ENCODE measurements around the gene LRRC10.

LRRC10 gene, protein sequence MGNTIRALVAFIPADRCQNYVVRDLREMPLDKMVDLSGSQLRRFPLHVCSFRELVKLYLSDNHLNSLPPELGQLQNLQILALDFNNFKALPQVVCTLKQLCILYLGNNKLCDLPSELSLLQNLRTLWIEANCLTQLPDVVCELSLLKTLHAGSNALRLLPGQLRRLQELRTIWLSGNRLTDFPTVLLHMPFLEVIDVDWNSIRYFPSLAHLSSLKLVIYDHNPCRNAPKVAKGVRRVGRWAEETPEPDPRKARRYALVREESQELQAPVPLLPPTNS

DNA sequence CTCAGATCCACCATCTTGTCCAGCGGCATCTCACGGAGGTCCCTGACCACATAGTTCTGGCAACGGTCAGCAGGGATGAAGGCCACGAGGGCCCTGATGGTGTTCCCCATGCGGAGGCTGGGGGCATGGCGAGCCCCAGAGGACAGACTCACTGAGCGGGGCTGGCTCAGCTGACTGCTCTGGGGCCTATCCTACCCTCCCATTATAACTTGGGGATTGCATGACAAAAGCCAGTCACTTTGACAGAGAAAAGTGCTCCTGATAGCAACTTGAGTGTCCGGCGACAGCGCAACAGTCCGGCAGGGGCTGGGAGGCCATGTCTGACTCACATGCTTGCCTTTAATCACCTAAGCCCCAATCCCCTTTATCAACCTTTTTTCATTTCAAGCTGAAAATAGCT, at the start of gene LRRC10:
TSS of gene LRRC10 (minus strand) at position 179 of the 400 bp plus-strand sequence. CDS start at position 110, 69 bp downstream.
- no peaks in the 10 kb centered on the region for H3K4me1 ChIP-seq
- H3K9me3 ChIP-seq = no peaks in the 10 kb centered on the region
- H3K36me3 ChIP-seq (replicated peaks) = no peaks in the 10 kb centered on the region
- H3K27me3 ChIP-seq (ENCODE audit: low read depth) = peaks cover 4% of the 10 kb centered on the region; the same call in 1 of the 2 replicates
- no peak within 1 kb of the TSS for H3K4me3 ChIP-seq
- in situ Hi-C loops (cut with MboI; ENCODE audit: low sequenced_read_pairs) = no loop called here
- no peak for DNase-seq (ENCODE audit: low spot score in 2 of 2)

DNA sequence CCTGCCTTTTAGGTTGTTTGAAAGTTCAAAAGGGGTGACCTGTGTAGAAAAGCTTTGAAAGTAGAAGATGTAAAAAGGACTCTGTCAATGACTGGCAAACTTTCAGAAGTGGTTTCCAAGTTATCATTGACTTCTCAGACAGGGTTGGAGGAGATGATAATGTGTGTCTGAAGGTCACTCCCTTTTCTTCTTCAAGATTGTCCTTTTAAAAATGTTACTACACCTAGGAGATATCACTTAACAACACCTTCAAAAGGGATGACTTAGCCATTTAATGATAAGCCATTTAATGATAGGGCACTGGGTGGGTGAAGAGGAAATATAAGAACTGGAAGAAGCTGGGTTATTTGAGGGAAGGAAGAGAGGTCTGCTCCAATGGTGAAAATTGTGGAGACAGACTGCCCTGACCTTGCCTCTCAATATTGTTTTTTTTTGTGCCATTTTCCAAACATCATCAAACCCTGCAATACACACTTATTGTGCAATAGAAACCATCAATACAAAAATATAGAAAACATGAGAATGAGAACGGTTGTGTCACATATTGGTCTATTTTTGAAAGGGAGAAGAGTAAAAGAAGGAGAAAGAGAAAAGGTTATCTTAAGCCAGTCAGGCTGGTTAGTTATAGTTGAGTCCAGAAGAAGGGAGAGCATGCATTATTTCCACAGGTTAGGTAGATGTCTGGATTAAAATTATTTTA, 49.6 kb upstream of the LRRC10 start:
- no peaks in the 10 kb centered on the region for H3K36me3 ChIP-seq (replicated peaks)
- H3K27me3 ChIP-seq (ENCODE audit: low read depth) = peaks cover 52% of the 10 kb centered on the region
- in situ Hi-C loops (cut with MboI; ENCODE audit: low sequenced_read_pairs) = no loop called here
- no peaks in the 10 kb centered on the region for H3K9me3 ChIP-seq
- DNase-seq (ENCODE audit: low spot score in 2 of 2) = no peak
- peaks cover 16% of the 10 kb centered on the region for H3K4me1 ChIP-seq
- no peak overlapping the region for H3K4me3 ChIP-seq

DNA sequence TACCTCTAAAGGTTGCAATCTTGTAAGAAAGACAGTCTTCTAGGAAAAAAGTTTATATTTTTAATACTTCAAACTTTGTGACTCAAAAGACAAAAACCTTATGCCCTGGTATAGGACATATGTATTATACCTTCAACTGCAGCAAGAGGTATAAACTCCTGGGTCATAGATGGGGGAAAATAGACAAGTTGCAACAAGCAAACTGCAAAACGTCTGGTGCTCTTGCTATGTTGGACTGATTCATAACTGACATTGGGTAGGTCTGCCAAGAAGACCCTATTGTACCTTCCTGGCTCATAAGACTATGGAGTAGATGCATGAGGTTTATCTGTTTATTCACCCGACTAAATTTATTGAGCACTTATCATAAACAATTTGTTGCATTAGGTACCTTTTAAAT, 47.5 kb upstream of the LRRC10 start:
- Histone ChIP-seq H3K4me3 (no peak overlapping the region), H3K36me3 (replicated peaks) (no peaks in the 10 kb centered on the region), H3K9me3 (no peaks in the 10 kb centered on the region), H3K4me1 (peaks cover 6% of the 10 kb centered on the region), H3K27me3 (ENCODE audit: low read depth) (peaks cover 61% of the 10 kb centered on the region)
- in situ Hi-C loops (cut with MboI; ENCODE audit: low sequenced_read_pairs) = no loop called here
- no peak for DNase-seq (ENCODE audit: low spot score in 2 of 2)

DNA sequence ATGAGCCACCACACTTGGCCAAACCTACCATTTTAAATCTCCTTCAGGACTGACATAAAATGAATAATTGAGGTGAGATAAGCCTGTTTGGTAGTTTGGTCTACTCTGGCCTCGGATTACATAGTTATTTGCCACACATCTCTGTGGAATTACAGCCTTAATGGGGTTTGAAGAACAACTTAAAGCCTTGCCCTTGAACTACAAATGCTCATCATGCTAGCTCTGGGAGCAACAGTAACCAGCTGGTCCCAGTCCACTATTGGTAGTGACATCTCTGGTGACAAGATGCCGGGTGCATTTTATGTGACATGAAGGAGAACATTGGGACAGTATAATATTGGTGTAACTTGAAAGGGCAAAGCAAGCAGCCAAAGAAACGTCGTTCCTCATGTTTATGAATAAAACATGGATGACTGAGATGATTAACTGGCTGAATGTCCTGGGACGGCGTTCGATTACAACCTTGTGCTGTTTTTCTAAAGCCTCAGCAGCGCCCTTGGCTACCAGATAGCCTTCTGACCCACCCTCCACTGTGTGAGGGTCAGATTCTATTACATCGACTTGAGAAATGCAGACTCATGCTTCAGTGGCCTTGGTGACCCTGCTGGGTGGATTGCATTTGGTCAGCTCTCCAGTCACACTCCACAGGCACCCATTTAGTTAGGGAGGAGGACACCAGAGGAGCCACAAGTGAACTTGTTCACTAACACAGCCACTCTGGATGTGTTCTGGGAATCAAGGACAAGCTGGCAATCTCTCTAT, 46.9 kb upstream of the LRRC10 start:
- Histone ChIP-seq H3K9me3 (no peaks in the 10 kb centered on the region), H3K4me3 (no peak overlapping the region), H3K27me3 (ENCODE audit: low read depth) (peaks cover 61% of the 10 kb centered on the region), H3K4me1 (peaks cover 3% of the 10 kb centered on the region), H3K36me3 (replicated peaks) (no peaks in the 10 kb centered on the region)
- in situ Hi-C loops (cut with MboI; ENCODE audit: low sequenced_read_pairs) = no loop called here
- DNase-seq (ENCODE audit: low spot score in 2 of 2) = no peak

DNA sequence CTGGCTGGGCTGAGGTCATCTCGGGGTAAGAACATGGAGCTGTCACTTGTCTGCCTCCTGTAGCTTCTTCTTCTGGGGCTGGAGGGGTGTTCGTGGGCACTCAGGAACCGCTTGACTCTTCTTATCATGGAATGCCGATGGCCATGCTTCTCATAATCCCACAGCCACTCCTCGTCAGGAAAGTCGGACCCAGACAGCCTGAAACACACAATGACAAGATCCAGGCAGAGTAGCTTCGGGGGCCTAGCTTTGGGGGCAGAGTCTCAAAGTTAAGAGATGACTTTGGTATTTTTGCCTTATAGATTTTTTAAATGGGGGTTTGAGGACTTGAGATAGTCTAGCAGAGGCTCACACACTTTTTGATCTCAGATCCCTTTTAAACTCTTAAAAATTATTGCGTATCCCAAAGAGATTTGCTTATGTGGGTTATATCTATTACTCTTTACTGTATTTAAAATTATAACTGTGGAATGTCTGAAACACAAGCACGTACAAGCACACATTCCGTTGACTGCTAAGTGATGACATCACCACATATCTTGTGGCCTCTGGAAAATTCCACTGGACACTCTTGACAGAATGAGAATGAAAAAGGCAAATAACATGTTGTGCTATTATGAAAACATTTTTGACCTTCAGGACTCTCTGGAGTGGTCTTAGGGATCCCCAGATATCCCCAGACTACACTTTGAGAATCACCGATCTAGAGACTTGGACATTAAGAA, 45.1 kb upstream of the LRRC10 start:
- H3K9me3 ChIP-seq = no peaks in the 10 kb centered on the region
- H3K4me1 ChIP-seq = no peaks in the 10 kb centered on the region
- peaks cover 54% of the 10 kb centered on the region for H3K27me3 ChIP-seq (ENCODE audit: low read depth)
- in situ Hi-C loops (cut with MboI; ENCODE audit: low sequenced_read_pairs) = no loop called here
- no peak overlapping the region for H3K4me3 ChIP-seq
- no peaks in the 10 kb centered on the region for H3K36me3 ChIP-seq (replicated peaks)
- no peak for DNase-seq (ENCODE audit: low spot score in 2 of 2)

DNA sequence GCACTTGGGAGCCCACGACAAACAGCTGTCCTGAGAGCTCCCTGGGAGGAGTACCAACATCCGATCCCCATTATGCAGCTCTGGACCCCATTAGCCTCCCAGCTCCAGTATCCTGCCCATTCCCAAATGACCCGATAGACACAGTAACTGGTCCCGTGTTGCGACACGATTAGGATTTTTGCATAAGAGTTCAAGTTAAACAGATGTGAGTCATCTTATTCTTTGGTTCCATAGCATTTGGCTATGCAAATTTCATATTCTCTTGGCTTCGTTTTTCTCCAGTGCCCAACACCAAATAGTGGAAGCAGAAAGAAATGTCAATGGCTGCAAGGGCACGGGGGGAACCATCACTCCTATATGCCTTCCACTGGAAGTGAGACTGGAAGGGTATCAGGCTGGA, 43.0 kb upstream of the LRRC10 start:
- Histone ChIP-seq H3K36me3 (replicated peaks) (no peaks in the 10 kb centered on the region), H3K4me3 (no peak overlapping the region), H3K9me3 (no peaks in the 10 kb centered on the region), H3K27me3 (ENCODE audit: low read depth) (peaks cover 37% of the 10 kb centered on the region), H3K4me1 (no peaks in the 10 kb centered on the region)
- in situ Hi-C loops (cut with MboI; ENCODE audit: low sequenced_read_pairs) = no loop called here
- no peak for DNase-seq (ENCODE audit: low spot score in 2 of 2)

DNA sequence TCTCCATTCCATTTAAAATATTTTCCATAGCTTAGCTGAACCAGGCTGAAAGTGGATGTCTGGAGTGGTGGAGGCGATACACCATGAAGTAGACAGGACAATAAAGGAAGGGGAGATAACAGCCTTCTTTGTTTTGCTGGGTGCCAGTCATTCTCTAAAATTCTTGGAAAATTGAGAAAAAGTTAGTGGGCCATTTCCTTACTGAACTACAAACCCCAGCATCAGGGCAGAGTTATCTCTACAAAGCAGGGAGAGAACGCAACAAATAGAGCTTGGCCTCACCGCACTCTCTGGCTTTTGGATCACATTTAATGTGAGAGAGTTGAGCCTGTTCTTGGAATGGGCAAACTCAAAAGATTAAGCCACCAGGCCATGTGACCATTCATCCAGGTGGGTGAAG, 41.2 kb upstream of the LRRC10 start:
- no peaks in the 10 kb centered on the region for H3K4me1 ChIP-seq
- H3K36me3 ChIP-seq (replicated peaks) = no peaks in the 10 kb centered on the region
- H3K4me3 ChIP-seq = no peak overlapping the region
- peaks cover 37% of the 10 kb centered on the region for H3K27me3 ChIP-seq (ENCODE audit: low read depth)
- no peak for DNase-seq (ENCODE audit: low spot score in 2 of 2)
- in situ Hi-C loops (cut with MboI; ENCODE audit: low sequenced_read_pairs) = no loop called here
- no peaks in the 10 kb centered on the region for H3K9me3 ChIP-seq

DNA sequence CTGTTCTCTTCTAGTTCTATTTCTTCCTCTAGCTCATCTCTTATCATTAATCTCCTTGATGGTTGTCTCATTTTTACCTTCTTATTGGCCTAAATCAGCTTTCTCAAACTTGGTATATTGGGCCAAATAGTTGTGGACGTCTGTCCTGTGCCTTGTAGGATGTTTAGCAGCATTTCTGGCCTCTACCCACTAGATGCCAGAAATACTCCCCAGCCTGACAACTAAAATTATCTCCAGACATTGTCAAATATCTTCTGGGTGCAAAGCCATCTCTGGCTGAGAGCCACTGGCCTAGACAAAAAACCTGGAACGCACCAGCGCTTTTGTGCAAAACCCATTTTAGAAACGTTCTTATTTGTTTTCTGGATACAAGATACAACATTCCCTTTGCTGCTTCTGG, 38.8 kb upstream of the LRRC10 start:
- Histone ChIP-seq H3K4me3 (no peak overlapping the region), H3K36me3 (replicated peaks) (no peaks in the 10 kb centered on the region), H3K27me3 (ENCODE audit: low read depth) (peaks cover 27% of the 10 kb centered on the region; the same call in 1 of the 2 replicates), H3K4me1 (no peaks in the 10 kb centered on the region), H3K9me3 (no peaks in the 10 kb centered on the region)
- no peak for DNase-seq (ENCODE audit: low spot score in 2 of 2)
- in situ Hi-C loops (cut with MboI; ENCODE audit: low sequenced_read_pairs) = no loop called here

DNA sequence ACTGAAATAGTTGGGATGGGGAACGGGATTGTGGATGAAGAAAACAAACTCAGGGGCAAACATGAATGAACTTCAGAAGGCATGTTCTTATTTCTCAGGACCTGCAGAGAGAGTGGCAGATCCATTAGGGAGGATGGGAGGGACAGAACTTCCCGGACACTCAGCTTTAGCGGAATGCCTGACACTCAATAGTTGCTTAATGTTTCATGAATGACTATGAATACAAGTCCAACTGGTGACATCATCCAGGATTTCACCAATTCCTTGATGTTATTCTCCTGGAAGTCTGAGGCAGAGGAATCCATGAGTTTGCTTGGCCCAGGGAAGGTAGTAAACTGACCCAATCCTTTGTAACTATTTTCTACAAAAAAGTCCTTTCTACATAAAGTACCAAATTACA, 37.8 kb upstream of the LRRC10 start:
- no peaks in the 10 kb centered on the region for H3K9me3 ChIP-seq
- in situ Hi-C loops (cut with MboI; ENCODE audit: low sequenced_read_pairs) = no loop called here
- no peak overlapping the region for H3K4me3 ChIP-seq
- H3K4me1 ChIP-seq = no peaks in the 10 kb centered on the region
- DNase-seq (ENCODE audit: low spot score in 2 of 2) = no peak
- no peaks in the 10 kb centered on the region for H3K36me3 ChIP-seq (replicated peaks)
- H3K27me3 ChIP-seq (ENCODE audit: low read depth) = peaks cover 18% of the 10 kb centered on the region; the same call in 1 of the 2 replicates

DNA sequence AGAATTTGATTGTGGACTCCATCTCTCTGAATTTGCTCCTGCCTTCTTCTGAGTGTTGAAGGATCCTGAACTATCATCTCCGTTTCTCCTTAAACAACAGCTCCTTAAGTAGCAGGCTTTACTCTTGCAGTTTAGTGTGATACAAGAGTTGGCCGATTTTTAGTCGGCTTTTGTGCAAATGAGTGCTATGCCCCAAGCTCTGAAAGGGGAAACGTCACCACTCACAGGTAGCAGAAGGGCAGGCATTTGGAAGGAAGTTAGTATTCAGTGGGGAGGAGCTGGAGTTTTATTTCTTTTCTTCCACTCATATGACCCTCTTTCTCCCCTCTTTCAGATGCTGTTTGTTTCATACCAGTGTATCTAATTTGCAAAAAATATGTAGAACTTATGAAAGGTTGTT, 36.5 kb upstream of the LRRC10 start:
- DNase-seq (ENCODE audit: low spot score in 2 of 2) = no peak
- Histone ChIP-seq H3K4me3 (no peak overlapping the region), H3K4me1 (no peaks in the 10 kb centered on the region), H3K36me3 (replicated peaks) (no peaks in the 10 kb centered on the region), H3K27me3 (ENCODE audit: low read depth) (peaks cover 15% of the 10 kb centered on the region; the same call in 1 of the 2 replicates), H3K9me3 (no peaks in the 10 kb centered on the region)
- in situ Hi-C loops (cut with MboI; ENCODE audit: low sequenced_read_pairs) = no loop called here

DNA sequence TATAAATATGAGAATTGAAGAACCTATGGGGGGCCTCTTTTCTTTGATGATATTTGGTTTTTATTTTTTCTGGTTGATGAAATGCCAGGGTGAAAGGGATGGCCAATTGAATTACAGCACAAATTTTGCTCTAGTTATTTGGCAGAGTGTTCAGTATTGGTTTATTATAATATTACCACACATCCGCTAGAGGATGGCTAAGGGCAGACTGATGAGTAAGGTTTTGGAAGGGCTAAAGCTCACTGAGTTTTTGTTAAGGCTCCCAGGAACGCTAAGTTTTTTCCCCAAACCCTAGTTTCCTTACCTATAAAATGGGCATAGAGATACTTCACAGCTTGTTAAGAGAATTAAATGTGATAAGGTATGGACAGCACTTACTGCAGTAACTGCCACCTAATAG, 34.3 kb upstream of the LRRC10 start:
- in situ Hi-C loops (cut with MboI; ENCODE audit: low sequenced_read_pairs) = no loop called here

DNA sequence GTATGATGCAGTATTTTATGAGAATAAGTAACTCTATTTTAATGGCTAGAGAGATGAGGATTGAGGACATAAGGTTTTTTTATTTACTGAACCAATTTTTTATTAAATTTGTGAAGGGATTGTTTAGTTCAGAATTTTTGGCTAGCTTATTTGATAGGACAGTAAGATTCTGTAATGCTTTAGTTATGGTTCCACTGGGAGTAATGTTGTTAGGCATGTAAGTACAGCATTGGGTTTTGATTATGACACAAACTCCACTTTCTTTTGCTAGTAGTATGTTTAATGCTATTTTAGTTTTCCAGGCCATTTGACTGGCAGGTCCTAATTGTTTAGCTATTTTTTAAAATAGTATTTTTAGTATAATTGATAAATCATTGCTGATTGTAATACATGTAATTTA, 33.8 kb upstream of the LRRC10 start:
- Histone ChIP-seq H3K27me3 (ENCODE audit: low read depth) (peaks cover 11% of the 10 kb centered on the region; the same call in 1 of the 2 replicates), H3K9me3 (no peaks in the 10 kb centered on the region), H3K36me3 (replicated peaks) (no peaks in the 10 kb centered on the region), H3K4me1 (no peaks in the 10 kb centered on the region), H3K4me3 (no peak overlapping the region)
- no peak for DNase-seq (ENCODE audit: low spot score in 2 of 2)
- in situ Hi-C loops (cut with MboI; ENCODE audit: low sequenced_read_pairs) = no loop called here

More for the DNA sequence above, 34.3 kb upstream of the LRRC10 start:
- H3K4me1 ChIP-seq = no peaks in the 10 kb centered on the region
- H3K36me3 ChIP-seq (replicated peaks) = no peaks in the 10 kb centered on the region
- H3K27me3 ChIP-seq (ENCODE audit: low read depth) = peaks cover 11% of the 10 kb centered on the region; the same call in 1 of the 2 replicates
- no peak for DNase-seq (ENCODE audit: low spot score in 2 of 2)
- no peaks in the 10 kb centered on the region for H3K9me3 ChIP-seq
- no peak overlapping the region for H3K4me3 ChIP-seq

DNA sequence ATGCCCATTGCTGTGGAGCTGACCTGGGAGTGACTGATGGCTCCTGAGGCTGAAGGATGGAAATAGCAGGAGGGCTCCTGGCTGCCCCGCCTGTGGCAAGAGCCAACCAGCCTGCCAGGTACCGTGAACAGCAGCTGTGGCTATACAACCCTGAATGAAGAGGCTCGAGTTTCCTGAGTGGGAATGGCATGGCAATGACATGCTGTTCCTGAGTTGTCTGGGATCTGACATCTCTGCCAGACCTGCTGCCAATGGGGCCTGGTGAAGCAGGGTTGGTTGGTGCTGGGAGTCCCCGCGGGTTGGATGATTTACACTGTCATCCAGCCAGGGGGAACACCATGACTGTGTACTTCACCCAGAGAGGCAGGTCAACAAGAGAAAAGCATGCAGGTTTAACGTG, 31.8 kb upstream of the LRRC10 start:
- in situ Hi-C loops (cut with MboI; ENCODE audit: low sequenced_read_pairs) = no loop called here
- H3K9me3 ChIP-seq = no peaks in the 10 kb centered on the region
- H3K36me3 ChIP-seq (replicated peaks) = no peaks in the 10 kb centered on the region
- H3K4me3 ChIP-seq = no peak overlapping the region
- no peaks in the 10 kb centered on the region for H3K4me1 ChIP-seq
- H3K27me3 ChIP-seq (ENCODE audit: low read depth) = peaks cover under 1% of the 10 kb centered on the region; the same call in 1 of the 2 replicates
- no peak for DNase-seq (ENCODE audit: low spot score in 2 of 2)

Data from HAP-1 (cell line).